Coronary artery (tissue), 2 donors: ENCODE data around the gene SAMM50.

Experiments used
- DNase-seq: peaks from one replicate; pipeline ENCODE4 v3.0.0-alpha.2; 2017; ENCODE audit warnings: low spot score
- H3K27ac ChIP-seq, 2 donors: fragments of 200-600 bp; sonication (generic); one replicate each; pipeline ENCODE4 v1.5.1; 2016 to 2019
- H3K4me3 ChIP-seq: fragments of 200-600 bp; sonication (generic); 2 replicates; pipeline ENCODE4 v1.5.1; 2016; ENCODE audit warnings: mild to moderate bottlenecking, moderate library complexity
- CTCF ChIP-seq: fragments of 200-600 bp; sonication (generic); IDR thresholded peaks from one replicate; pipeline ENCODE4 v1.5.1; 2019; ENCODE audit warnings: antibody characterized with exemption

The SAMM50 gene

GRCh38 chr22:43968614-43969013, 13.4 kb downstream of the SAMM50 start:
- no peak for DNase-seq
- no peak overlapping the region for H3K4me3 ChIP-seq
- no peak overlapping the region for H3K27ac ChIP-seq
- no peak for TF ChIP-seq CTCF

- DNase-seq, result peak; percentile 55
- no peak overlapping the region for H3K4me3 ChIP-seq
- H3K27ac ChIP-seq, result no peak overlapping the region
- no peak for TF ChIP-seq CTCF
These were observed 14.0 kb downstream of the SAMM50 start for GRCh38 chr22:43969021-43969878.

GRCh38 chr22:43969989-43970755, 14.9 kb downstream of the SAMM50 start:
- peak; percentile 45 for DNase-seq
- Histone ChIP-seq H3K27ac (no peak overlapping the region), H3K4me3 (no peak overlapping the region)
- no peak for TF ChIP-seq CTCF

GRCh38 chr22:43971112-43971511, 15.9 kb downstream of the SAMM50 start:
- TF ChIP-seq CTCF, result no peak
- DNase-seq, result peak; percentile 28
- H3K27ac ChIP-seq, result no peak overlapping the region
- H3K4me3 ChIP-seq, result no peak overlapping the region

GRCh38 chr22:43972931-43973462, 17.8 kb downstream of the SAMM50 start:
- Histone ChIP-seq H3K4me3 (no peak overlapping the region), H3K27ac (no peak overlapping the region)
- no peak for DNase-seq
- no peak for TF ChIP-seq CTCF

GRCh38 chr22:43974028-43974545, 18.8 kb downstream of the SAMM50 start:
- DNase-seq, result peak; percentile 40
- Histone ChIP-seq H3K27ac (no peak overlapping the region), H3K4me3 (no peak overlapping the region)
- no peak for TF ChIP-seq CTCF
